ENCODE data around the gene CXCL3.

CXCL3 gene

GRCh38 chr4:74012130-74012529 lies 26.4 kb downstream of the CXCL3 start:
- H3K4me3 ChIP-seq (replicated peaks; ENCODE audit: insufficient read depth, low read length), result no peak overlapping the region
- no peaks in the 10 kb centered on the region for H3K27me3 ChIP-seq (ENCODE audit: insufficient read depth, poor library complexity, severe bottlenecking)
- no peak for DNase-seq (ENCODE audit: low read depth in 1 of 2, low spot score in 1 of 2)
- no peak overlapping the region for H3K27ac ChIP-seq (replicated peaks)
- TF ChIP-seq SPI1 (IDR thresholded peaks at IDR 0.05; ENCODE audit: borderline replicate concordance, low read depth), result no peak

GRCh38 chr4:74009307-74009706 lies 29.2 kb downstream of the CXCL3 start:
- Histone ChIP-seq H3K27me3 (ENCODE audit: insufficient read depth, poor library complexity, severe bottlenecking) (no peaks in the 10 kb centered on the region), H3K4me3 (replicated peaks; ENCODE audit: insufficient read depth, low read length) (no peak overlapping the region), H3K27ac (replicated peaks) (no peak overlapping the region)
- peak; percentile 18 to 47 for DNase-seq (ENCODE audit: low read depth in 1 of 2, low spot score in 1 of 2)
- TF ChIP-seq GABPA (IDR thresholded peaks at IDR 0.05; ENCODE audit: low read depth) (no peak), POLR2AphosphoS5 (IDR thresholded peaks at IDR 0.05; ENCODE audit: low read depth) (no peak), CTCF (IDR thresholded peaks at IDR 0.05; ENCODE audit: insufficient read depth, low read length) (no peak), REST (IDR thresholded peaks at IDR 0.05; ENCODE audit: insufficient replicate concordance, low read depth) (no peak), SPI1 (IDR thresholded peaks at IDR 0.05; ENCODE audit: borderline replicate concordance, low read depth) (no peak)

- no peak for DNase-seq (ENCODE audit: low read depth in 1 of 2, low spot score in 1 of 2)
- Histone ChIP-seq H3K27ac (replicated peaks) (no peak overlapping the region), H3K27me3 (ENCODE audit: insufficient read depth, poor library complexity, severe bottlenecking) (no peaks in the 10 kb centered on the region), H3K4me3 (replicated peaks; ENCODE audit: insufficient read depth, low read length) (no peak overlapping the region)
- no peak for TF ChIP-seq SPI1 (IDR thresholded peaks at IDR 0.05; ENCODE audit: borderline replicate concordance, low read depth)
- no peak for TF ChIP-seq GABPA (IDR thresholded peaks at IDR 0.05; ENCODE audit: low read depth)
- TF ChIP-seq CTCF (IDR thresholded peaks at IDR 0.05; ENCODE audit: insufficient read depth, low read length), result no peak
Measured at GRCh38 chr4:74006009-74006476, 32.4 kb downstream of the CXCL3 start.

- no peaks in the 10 kb centered on the region for H3K27me3 ChIP-seq (ENCODE audit: insufficient read depth, poor library complexity, severe bottlenecking)
Measured at GRCh38 chr4:74005528-74005927, 33.0 kb downstream of the CXCL3 start.

More at GRCh38 chr4:74005528-74005927, 33.0 kb downstream of the CXCL3 start:
- TF ChIP-seq SPI1 (IDR thresholded peaks at IDR 0.05; ENCODE audit: borderline replicate concordance, low read depth) (no peak), GABPA (IDR thresholded peaks at IDR 0.05; ENCODE audit: low read depth) (no peak), CTCF (IDR thresholded peaks at IDR 0.05; ENCODE audit: insufficient read depth, low read length) (no peak), REST (IDR thresholded peaks at IDR 0.05; ENCODE audit: insufficient replicate concordance, low read depth) (no peak), POLR2AphosphoS5 (IDR thresholded peaks at IDR 0.05; ENCODE audit: low read depth) (no peak)
- Histone ChIP-seq H3K4me3 (replicated peaks; ENCODE audit: insufficient read depth, low read length) (no peak overlapping the region), H3K27ac (replicated peaks) (no peak overlapping the region)
- DNase-seq (ENCODE audit: low read depth in 1 of 2, low spot score in 1 of 2), result no peak
